GM19438 (cell line): Measurements from ENCODE around the gene HID1.

ENCODE experiments used
- ATAC-seq: cut with Tn5 transposase; IDR thresholded peaks from one replicate; pipeline ENCODE4 v1.9.1; 2021; ENCODE audit warnings: low read depth; ENCODE audit not compliant: unreplicated experiment

HID1 gene

GRCh38 chr17:74951680-74952421, 20.7 kb downstream of the HID1 start:
- ATAC-seq: no peak

DNA sequence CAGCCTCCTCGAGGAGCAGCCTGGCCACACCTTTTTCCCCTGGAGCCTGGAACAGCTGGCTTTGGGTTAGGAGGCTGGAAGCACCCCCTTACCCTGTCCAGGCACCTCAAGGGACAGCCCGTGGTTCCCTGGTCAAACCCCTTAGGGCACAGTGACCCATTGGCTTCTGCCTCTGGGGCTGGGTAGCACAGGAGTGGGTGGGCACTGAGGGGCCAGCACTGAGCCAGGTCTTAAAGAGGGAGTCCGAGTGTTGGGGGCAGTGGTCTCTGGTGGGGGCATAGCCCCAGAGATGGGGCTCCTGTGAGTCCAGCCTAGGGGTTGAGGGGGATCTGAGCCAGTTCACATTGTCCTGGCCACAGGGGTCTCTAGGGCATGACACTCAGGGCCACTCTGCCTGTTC, 21.5 kb downstream of the HID1 start:
- no peak for ATAC-seq

GRCh38 chr17:74950207-74950606, 22.4 kb downstream of the HID1 start:
- no peak for ATAC-seq

DNA sequence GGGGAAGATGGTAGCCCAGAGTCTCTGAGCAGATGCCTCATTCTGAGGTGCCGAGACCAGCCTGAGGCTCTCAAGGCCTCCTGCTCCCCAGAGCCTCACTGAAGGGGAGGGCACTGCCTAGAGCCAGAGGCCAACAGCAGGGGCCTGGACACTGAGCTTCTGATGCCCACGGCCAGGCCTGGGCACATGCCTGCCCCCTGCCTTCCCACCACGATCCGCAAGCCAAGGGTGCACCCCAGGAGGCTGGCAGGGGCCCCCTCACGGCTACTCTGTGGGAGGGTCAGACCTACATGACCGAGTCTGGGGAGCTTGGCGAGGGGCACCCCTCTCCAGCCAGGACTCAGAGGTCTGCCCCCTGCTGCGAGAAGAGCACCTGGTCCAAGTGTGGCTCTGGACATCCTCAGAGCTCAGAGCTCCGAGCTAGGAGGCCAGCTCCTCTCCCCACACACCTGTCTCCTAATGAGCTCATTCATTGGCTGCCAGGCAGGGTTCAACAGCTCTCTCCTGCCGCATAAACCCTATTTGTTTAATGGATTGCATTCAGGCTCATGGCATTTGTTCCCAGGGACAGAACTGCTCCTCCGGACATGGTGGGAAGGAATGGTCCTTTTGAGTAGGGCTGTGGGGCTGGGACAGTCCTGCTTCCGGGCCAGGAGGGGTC, 23.0 kb downstream of the HID1 start:
- ATAC-seq: no peak

DNA sequence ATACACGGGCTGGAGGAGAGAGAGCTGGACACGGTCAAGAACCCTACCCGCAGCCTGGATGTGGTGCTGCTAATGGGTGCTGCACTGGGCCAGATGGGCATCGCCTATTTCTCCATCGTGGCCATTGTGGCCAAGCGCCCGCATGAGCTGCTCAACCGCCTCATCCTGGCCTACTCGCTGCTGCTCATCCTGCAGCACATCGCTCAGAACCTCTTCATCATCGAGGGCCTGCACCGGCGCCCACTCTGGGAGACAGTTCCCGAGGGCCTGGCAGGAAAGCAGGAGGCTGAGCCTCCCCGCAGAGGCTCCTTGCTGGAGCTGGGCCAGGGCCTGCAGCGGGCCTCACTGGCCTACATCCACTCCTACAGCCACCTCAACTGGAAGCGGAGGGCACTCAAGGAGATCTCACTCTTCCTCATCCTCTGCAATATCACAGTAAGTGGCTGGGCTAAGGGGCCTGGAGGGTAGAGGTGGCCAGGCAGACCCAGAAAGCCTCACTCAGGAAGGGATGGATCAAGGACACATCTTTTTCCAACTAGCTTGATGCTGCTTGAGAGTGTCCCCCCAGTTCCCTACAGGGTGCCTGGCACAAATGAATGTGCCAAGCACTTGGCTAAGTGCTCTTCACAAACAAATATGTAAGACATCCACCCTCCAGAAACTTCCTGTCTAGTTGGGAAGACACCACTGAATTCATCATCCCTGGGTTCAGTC, 25.4 kb downstream of the HID1 start:
- ATAC-seq: no peak

GRCh38 chr17:74946641-74947040, 25.9 kb downstream of the HID1 start:
- ATAC-seq: no peak

- no peak for ATAC-seq
Observed at GRCh38 chr17:74945543-74945942, 27.0 kb downstream of the HID1 start.

DNA sequence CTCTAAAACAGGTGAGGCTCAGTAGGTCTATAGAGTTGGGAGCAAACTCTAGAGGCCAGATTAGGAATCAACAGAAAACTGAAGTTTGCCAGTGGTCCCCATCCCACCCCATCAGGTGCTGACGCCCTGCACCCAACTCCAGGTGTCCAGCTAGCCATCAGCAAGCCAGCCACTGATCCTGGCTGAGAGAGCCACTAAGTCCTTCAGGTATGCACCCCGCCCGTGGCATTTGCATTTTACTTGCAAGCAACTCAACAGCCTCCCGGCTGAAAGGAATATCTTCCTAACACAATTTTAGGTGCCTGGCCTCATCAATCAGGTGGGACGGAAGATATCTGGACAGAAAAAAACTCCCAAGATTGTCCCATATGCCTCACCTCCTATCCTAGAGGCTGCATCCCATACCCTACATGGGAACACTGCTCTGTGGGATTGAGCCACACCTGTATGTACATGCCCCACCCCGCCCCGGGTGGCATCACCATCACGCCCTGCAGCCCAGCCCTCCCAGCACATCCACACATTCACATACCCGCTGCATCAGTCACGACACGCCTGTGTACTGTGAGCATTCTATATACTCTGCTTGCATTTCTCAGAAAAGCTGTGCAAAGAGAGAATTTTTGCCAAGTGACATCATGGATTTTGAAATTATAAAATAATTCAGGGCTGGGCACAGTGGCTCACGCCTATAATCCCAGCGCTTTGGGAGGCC, 28.6 kb downstream of the HID1 start:
- ATAC-seq: no peak

DNA sequence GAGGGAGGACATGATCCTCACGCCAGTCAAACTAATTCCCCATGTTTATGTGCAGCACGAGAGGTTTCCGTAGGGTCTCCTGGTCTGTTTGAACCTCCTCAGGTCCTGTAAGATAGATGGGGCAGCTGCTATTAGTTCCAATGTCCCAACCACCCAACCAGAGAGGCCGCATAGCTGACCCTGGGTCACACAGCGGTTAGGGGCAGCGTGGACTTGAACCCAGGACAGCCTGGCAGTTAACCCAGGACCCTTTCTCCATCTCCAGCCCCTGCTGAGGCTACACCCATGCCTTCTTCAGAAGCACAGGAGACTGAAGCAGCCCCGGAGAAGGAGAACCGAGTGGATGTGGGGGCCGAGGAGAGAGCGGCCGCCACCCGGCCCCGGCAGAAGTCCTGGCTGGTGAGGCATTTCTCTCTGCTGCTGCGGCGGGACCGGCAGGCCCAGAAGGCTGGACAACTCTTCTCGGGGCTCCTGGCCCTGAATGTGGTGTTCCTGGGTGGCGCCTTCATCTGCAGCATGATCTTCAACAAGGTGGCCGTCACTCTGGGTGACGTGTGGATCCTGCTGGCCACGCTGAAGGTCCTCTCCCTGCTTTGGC, 31.3 kb downstream of the HID1 start:
- ATAC-seq: no peak

- no peak for ATAC-seq
Observed at GRCh38 chr17:74939534-74939933, 33.0 kb downstream of the HID1 start.

GRCh38 chr17:74938194-74938950, 34.2 kb downstream of the HID1 start:
- ATAC-seq: no peak

DNA sequence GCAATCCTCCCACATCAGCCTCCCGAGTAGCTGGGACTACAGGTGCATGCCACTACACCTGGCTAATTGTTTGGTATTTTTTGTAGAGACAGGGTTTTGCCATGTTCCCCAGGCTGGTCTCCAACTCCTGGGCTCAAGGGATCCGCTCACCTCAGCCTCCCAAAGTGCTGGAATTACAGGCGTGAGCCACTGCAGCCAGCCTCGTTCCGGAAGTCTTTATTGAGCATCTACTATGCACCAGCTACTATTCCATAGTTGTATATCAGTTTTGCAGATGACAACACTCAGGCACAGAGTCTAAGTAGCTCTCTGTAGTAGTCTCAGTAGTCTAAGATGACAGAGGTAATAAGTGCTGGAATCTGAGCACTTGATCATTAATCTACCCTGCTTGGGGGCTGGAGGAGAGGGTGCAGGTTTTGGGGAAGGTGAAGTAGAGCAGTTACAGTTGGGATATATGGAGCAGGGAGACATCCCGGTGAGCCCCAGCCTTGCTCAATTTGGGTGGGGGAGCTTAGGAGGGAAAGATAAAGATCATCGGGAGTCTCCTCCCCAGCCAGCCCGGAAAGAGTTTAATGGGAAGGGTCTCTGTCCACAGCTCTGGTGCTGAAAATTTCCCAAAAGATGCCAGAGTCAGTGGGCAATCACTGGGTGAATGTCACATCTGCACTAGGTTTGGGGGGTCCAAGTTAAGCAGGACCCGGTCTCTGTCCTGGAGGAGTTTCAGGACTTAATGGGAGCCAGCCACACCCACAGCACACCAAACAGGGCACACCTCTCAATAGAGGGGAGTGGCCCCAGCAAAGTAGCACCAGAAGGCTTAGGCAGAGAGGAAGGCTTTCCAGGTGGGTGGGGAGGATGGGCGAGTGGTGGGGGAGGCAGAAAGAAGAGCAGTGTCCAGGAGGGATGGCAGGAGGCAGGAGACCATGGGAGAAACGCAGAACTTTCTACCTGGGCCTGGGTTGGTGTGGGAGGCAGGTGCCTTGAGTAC, 35.2 kb downstream of the HID1 start:
- no peak for ATAC-seq

DNA sequence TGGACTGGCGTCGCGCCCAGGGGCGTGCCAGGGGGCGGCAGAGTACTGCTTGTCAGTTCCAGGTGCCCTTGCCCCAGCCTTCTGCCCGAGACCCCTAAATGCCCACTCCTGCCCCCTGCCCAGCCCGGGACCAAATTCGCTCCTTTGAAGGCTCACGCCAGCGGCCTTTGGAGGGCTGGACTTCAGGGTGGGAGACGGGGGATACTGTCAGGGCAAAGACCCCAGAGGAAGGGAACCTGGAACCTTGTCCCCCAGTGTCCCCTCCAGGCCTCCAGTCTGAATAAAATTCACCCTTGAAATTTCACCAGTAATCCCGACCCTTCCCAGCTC, 36.1 kb downstream of the HID1 start:
- no peak for ATAC-seq

GRCh38 chr17:74935585-74936469, 36.7 kb downstream of the HID1 start, which contains the start of gene OTOP3:
TSS of gene OTOP3 (plus strand) at chr17:74935898. CDS start at chr17:74935922, 24 bp downstream.
- no peak for ATAC-seq

GRCh38 chr17:74935048-74935447, 37.5 kb downstream of the HID1 start:
- no peak for ATAC-seq

GRCh38 chr17:74930535-74931036, 42.0 kb downstream of the HID1 start:
- no peak for ATAC-seq

DNA sequence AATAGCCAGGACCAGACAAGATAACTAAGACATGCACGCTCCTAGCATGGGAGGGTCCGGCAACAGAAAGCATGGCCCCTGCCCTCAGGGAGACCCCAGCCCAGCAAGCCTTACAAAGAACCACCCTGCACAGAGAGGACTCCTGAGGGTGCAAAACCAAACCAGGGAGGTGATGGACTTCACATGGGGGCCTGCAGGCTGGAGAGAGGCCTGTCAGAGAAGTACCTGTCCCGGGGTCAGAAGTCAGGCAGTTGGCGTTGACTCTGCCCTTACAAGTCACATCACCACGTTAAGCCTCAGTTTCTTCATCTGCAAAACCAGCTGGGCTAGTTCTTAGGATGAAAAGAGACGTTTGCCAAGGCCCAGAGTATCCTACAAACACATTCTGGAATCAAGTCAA, 43.8 kb downstream of the HID1 start:
- no peak for ATAC-seq

DNA sequence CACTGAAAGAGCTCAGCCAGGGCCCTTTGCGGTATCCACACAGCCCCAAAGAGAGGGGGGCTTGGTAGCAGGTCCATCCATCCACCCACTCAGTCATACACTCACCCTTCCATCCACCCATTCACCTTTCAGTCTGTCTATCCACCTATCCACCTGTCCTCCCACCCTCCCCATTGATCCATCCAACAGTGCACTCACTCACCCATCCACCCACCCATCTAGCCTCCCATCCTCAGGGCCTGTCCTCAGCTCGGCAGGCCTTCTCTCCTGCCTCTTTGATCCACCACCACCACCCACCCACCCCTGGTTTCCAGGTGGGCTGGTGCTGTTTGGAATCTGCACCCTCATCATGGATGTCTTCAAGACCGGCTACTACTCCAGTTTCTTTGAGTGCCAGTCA, 47.3 kb downstream of the HID1 start:
- ATAC-seq: no peak
